Activated CD8-positive, alpha-beta memory T cell treated with anti-CD3 and anti-CD28 coated beads for 1 hour (primary cell): ENCODE measurements around the gene NR2C2.

Experiments used
- DNase-seq, 2 donors: peaks; one replicate each; pipeline ENCODE4 v3.0.0-alpha.2; 2020; ENCODE audit warnings: low read depth in 1 of 2; ENCODE audit errors: extremely low read depth in 1 of 2

Gene NR2C2

DNA sequence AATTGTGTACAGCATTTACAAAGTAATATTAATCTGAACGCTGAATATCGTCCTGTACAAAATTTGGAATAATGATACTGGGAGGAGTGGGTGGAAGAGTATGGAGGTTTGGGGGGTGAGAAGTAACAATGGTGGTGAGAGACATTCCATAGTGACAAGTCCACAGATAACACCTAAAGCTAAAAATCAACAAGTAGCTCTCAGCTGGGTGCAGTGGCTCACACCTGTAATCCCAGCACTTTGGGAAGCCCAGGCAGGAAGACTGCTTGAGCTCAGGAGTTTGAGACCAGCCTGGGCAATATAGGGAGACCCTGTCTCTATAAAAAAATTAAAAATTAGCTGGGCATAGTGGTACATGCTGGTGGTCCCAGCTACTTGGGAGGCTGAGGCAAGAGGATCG lies 112.6 kb downstream of the NR2C2 start:
- no peak for DNase-seq

DNA sequence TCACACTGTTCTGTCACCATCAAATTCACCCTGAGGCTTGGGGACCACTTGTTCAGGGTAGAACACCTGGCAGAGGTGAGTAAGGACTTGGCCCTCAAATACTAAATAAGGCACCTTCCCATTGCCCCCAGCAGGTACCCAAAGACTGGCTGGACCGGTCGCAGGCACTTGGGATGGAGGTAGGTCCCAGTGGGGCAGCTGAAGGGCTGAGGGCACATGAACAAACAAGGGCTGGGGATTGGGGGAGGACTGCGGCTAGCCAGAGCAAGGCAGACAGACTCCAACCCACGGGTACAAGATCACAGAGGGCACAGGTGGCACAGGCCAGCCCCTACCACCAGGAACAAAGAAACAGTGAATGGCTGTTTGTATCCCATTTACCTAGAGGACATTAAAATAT lies 115.9 kb downstream of the NR2C2 start:
- DNase-seq: no peak

DNA sequence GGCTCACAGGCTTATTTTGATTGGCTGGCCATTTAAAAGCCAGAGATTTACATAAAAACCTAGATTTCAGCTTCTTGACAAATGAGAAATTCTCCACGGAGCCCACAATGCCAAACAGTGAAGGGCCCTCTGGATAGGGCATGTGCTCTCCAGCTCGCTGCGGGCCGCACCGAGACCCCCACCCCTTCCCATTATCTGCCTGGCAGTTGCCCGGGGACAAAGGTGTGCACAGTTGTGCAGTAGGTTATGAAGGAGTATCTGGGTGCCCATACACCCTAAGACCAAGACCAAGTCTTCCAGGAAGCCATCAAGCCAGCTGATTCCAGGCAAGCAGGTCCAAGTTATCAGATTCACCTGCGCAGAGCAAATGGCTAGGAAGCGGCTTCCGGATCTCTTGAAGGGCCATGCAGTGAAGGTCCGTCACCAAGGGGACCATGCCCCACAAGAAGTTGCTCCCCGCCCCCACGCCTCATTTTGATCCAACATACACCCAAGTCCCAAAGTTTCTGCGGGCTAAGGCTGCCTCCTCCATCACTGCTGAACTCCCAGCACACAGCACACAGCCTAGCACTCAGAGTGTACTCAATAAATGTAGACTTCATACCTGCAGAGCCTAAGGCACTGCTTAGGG lies 116.4 kb downstream of the NR2C2 start:
- DNase-seq: no peak

DNA sequence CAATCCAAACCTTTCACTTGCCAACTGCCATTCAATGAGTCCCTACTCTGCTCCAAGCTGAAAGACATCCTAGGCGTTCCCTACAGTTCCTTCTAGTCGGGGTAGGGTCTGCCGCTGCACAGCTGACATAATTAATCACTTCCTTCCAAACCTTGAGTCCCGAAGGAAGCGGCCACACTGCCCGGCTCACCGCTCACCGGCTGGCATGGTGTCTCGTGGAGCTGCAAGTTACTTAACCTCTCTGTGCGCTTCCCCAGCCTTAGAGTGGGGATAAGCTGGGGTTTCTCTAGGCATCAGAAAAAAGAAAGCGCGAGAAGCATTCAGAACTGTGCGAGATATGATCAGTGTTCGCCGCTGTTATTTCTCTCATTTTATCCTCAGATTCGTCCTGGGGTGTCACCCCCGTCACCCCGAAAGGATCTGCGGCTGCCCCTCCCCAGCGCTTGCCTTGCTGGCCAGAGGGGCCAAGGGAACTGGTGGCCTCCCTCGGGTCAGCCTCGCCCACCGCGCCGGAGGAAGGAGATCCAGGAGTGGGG lies 117.0 kb downstream of the NR2C2 start:
- no peak for DNase-seq

DNA sequence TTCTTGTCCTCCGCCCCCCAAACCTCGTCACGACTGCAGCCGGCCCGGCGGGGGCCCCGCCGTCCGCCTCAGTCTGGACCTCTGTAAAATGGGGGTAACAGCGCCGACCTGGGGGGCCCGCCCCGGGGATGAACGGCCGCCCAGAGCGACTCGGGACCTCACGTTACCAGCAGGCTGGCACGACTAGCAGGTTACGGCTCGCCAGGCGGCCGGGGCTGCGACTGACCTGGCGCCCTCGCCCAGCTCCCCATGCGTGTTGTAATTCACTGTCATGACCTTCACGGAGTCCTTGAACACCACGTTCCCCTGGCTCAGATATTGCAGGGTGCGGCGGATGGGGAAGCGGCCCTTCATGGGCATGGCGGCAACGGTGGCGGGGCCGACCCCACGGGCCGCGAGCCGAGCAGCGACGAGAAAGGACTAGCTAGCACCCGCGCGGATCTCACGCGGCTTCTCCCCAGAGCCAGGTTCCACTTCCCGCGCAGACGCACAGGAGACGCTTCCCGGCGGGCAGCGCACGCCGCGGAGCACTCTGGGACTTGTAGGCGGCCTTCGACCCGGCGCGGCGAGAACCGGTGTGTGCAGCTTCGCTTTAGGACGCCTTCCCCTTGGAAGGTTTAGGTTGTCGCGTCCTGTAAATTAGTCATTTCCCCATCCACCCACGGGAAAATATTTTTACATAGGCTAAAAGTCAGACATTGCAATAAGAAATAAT lies 117.6 kb downstream of the NR2C2 start, which contains the start of gene MRPS25:
Gene MRPS25, minus strand, starts transcription at position 481 of the 715 bp plus-strand sequence. Its CDS starts 121 bp downstream, at position 360.
- DNase-seq: peak; percentile 56 to 82

DNA sequence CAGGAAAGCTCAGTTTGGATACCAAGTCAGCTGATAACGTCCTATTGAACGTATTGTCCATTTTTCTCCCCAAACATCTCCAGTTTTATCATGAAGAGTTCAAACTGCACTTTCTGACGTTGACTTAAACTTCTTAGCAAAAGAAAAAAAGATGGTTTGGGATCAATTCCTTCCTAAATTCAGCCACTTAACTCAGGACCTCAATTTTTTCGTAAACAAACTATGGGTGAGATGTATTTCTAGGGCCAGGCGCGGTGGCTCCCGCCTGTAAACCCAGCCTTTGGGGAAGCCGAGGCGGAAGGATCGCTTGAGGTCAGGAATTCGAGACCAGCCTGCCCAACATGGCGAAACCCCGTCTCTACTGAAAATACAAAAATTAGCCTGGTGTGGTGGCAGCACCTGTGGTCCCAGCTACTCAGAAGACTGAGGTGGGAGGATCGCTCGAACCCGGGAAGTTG lies 118.2 kb downstream of the NR2C2 start:
- no peak for DNase-seq

DNA sequence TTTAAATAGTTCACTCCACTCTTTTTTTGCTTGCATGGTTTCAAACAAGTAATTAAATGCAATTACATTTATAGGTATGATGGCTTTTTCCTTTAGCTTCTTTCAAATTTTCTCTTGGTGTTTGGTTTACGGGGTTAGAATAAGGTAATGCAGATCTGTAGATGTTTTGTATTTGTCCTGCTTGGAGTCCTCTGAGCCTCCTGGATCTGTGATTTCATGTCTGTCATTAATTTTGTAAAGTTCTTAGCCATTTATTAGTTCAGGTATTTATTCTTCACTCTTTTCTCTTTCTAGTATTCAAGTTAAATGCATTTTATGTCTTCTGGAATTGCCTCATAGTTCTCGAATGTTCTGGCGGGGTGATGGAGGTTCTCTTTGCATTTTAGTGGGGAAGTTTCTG lies 119.1 kb downstream of the NR2C2 start:
- no peak for DNase-seq

DNA sequence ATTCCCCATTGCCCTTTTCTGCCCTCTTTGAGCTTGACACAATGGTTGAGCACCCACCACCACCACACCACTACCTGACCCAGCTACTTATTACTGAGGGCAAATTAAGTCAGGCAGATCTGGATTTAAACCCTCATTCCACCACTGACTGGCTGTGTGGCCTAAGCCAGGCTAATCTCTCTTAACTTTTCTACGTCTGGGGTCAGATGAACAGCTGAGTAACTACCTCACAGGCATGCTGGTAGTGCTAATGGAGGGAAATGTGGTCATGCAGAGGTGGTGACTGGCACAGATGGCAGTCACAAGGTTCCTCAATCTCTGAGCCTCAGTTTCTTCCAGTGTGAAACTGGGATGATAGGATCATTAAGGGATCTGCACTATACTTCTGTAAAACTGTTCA lies 122.1 kb downstream of the NR2C2 start:
- no peak for DNase-seq

DNA sequence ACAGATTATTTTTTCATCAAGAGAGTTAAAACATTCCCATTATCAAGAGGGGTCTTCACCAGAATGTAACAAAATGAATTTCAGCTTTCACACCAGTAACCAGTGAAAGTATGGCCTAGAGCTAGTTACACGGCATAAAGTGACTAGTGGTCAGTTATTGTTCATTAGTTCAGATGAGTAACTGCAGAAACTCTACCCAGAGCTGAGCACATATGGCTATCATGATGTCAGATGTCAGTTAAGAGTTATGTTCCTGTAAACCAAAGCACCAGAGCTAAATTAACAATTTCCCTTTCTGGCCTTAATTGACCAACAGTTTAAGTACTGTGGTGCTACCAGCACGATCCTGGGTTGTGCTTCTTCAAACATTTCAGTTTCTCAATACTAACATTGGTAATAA lies 124.3 kb downstream of the NR2C2 start:
- DNase-seq: no peak

DNA sequence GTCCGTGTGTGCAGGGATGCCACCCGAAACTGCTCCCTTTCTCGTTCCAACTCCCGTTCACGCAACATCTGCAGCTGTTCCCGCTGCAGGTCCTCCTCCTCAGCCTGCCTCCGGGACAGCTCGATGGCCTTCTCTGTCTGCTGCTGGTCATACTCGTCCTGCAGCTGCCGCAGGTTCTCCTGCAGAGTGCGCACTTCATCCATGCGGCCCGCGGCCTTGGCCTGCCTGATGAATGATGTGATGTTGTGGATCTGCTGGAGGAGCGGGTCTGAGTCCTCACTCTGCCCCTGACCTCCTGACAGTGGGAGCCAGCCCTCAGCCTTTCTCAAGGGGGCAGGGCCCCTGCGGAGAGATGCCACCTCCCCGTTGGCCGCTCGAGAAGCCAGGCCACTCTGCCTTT lies 127.1 kb downstream of the NR2C2 start:
- no peak for DNase-seq

DNA sequence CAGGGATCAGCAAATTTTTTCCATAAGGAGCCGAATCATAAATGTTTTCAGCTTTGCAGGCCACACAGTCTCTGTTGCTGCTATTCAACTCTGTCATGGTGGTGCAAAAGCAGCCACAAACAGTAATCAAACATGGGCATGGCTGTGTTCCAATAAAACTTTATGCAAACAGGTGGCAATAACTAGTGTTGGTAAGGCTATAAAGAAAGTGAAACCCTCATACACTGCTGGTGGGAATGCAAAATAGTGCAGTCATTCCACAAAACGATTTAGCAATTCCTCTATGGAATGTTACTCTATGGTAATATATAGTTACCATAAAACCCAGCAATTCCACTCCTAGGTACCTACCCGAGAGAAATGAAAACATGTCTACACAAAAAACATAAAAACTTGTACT lies 131.7 kb downstream of the NR2C2 start:
- DNase-seq: no peak

DNA sequence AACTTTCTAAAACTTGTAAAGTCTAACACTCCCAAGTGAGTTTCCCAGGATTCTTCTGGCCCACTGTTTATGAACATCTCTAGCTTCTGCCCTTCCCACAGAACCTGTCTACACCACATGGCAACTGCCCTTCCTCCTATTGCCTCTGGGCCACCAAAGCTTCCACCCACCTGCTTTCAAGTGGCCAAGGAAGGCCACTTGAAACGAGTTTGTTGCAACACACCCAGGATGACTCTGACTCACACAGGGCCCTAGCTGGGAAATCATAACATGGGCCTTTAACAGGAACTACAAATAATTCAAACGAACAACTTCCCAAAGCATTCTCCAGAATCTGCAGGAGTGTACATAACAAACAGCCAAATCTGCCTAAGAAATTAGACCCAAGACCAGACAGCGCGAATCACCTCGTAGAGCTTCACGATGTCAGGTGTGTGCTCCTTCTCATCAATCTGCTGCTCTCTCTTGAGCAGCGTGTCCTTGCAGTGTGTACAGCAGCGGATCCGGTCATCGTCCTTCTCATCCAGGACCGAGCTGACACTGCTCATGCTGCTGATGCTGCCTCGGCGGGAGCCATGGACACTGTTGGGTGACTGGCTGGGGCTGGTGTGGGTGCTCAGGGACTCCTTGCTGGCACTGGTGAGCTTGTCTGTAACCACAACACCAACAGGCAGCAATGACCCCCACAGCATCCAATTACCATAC lies 134.7 kb downstream of the NR2C2 start:
- DNase-seq: no peak

DNA sequence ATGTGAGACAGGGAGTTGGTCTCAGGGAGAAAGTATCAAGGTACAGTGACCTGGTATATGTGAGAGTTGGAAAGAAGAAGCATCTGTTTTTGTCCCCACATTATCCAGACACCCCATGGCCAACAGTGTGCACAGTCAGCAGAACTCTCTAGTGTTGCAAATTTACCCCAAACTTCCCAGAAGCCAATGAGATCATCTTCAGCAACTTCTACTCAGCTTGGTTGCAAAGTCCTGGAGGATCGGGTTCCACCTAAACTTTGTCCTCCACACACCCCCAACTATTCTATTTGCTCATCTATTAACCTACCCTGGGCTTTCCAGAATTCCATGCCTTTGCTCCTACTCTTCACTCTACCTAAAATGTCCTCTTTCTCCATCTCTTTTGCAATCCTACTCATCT lies 135.9 kb downstream of the NR2C2 start:
- no peak for DNase-seq

DNA sequence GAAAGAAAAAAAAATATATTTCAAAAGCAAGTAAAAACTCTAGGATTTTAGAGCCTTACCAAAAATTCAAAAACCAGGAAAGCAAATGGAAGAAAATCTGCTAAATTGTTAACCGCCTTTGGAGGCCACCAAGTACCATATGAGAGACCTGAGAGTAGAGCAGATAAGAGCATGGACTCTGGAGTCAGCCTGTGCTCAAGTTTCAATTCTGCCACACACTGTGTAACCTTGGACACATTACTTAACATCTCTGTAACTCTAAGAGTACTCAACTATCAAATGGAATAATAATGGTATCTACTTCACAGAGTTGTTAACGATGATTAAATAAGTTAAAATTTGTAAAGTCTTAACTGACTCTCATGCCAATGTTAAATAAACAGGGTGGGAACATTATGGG lies 138.9 kb downstream of the NR2C2 start:
- no peak for DNase-seq

DNA sequence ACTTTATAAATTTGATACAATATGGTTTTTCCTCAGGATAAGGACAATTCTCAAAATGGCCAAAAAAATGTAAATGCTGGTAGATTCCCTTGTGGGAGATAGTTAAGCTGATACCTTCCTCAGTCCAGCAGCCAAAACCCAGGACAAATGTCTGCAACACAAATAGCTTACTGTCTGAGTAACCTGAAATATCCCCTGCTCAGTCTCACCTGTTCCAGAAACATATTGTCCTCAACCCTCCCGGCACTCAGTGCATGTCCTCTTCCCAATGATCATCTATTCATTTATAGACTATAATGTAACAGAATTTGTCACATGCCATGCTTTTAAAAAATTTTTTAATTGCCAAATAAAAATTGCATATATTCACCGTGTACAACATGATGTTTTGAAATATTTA lies 139.3 kb downstream of the NR2C2 start:
- no peak for DNase-seq

DNA sequence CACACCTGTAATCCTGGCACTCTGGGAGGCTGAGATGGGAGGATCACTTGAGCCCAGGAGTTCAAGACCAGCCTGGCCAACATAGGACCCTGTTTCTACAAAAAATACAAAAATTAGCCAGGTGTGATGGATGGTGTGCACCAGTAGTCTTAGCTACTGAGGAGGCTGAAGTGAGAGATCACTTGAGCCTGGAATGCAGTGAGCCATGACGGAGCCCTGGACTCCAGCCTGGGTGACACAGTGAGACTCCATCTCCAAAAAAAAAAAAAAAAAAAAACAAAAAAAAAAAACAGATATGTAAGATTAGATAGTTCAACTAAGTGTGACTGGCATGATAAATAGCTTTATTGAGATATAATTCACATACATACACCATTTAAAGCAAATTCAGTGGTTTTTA lies 141.8 kb downstream of the NR2C2 start:
- DNase-seq: no peak

DNA sequence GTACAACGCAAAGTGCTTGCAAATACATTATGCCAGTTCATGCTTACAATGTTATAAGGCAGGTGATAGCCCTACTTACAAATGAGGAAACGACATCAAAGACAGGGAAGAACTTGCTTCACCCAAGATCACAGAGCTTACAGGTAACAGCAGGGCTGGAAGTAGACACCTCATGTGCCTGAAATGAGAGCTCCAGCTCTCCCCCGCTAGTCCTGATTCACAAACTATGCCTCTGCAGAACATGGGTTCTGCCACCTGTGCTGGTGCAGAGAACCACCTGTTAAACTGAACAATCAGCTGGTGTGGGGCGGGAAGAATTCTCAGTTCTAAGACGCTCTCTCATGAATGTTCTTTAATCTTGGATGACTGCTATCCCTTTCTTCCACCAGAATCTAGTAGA lies 144.2 kb downstream of the NR2C2 start:
- DNase-seq: no peak

DNA sequence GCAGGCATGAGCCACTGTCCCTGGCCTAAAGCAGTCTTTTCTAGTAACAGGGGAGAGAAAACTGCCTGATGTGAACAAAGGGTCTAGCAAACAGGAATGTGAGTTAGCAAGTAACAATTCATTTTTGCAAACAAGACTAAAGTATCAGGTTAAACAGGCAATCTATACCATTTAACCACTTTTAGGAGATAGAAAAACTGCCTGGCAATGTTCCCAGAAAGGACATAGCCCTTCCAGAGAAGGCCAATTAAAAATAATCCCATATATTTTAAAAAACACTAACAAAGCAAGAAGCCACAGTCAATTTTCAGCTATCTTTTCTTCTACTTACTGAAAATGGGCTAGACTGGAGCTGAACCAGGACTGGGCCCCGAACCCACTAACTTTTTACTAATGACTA lies 145.3 kb downstream of the NR2C2 start:
- DNase-seq: no peak

DNA sequence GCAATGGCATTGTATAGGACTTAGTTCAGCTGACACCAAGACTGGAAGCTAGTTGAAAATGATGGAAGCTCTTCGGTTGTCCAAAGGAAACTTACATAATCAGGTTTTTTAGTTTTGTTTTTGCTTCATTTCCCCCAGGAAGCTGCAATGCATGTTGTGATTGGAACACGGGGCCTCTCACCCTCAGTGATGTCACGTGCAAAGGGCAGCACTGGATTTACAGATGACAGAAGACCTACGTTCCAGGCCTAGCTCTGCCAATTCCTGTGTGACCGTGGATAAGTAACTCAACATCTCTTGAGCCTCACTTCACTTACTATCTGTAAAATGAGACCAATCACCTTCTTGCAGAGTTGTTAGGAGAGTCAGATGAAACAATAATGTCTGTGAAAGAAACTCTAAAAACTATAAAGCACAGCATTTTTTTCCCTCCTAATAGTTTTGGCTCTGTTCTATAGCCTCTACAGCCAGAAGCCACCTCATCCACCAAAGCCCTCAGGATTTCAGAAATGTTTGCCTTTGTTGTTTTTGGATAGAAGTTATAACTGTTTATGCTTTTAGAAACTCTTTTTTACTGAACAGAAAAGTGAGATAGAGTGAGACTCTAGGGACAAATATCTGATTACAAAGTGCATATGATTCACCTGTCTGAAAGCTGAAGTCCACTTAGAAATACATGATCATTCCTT lies 146.9 kb downstream of the NR2C2 start:
- no peak for DNase-seq

DNA sequence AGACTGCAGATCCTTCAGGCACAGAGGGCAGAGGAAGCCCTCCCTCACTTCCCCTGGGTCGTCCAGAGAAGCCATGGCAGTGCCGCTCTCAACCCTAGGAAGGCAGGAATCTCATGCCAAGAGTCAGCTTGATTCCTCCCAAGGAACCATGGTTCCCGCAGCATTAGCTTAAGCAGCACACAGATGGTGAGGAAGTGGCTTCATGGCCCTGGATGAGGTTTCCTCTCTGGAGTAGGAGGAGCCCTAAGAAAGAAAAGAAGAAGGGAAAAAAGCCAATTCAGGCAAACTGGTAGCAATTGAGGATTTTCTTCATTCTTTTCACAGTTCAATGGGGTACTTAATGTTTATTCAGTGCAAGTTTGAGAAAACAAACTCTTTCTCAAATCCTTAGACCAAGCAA lies 148.7 kb downstream of the NR2C2 start:
- no peak for DNase-seq

DNA sequence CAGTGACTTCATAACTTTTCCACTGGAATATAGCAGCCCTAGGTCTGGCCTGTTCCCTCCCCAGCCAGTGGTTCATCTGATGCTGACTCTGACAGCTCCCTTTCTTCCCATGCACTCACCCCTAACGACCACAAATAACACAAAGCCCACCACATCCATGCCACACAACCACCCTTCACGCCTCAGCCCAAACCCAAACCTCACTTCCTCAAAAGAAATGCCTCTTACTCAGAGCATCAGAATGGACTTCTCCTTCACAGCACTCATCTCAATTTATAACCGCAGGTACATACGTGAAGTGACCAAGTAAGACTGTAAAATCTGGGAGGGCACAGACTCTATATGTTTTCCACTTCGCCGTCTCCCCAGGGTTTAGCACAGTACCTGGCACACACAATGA lies 150.5 kb downstream of the NR2C2 start:
- no peak for DNase-seq
